RWPE2 (cell line): Measurements from ENCODE around the gene CLEC16A.
"Not testable (repeated sequence)": the region's sequence is repeated elsewhere in the genome, so short reads cannot be mapped to it uniquely, and the experiment has no call there.

Experiments used
- ATAC-seq: fragments of 200-7000 bp; cut with Tn5 transposase; 3 replicates; pipeline ENCODE4 v1.9.1; 2021; ENCODE audit warnings: low read depth
- DNase-seq: peaks from one replicate; pipeline ENCODE4 v3.0.0-alpha.2; 2020; ENCODE audit warnings: low spot score
- H3K27ac ChIP-seq: fragments of 450-650 bp; 2 replicates; pipeline ENCODE4 v1.5.1; 2017; ENCODE audit warnings: mild to moderate bottlenecking; ENCODE audit not compliant: poor library complexity, severe bottlenecking
- H3K27me3 ChIP-seq: fragments of 250-450 bp; sonication (Bioruptor Pico); 2 replicates; pipeline ENCODE4 v1.5.1; 2021; ENCODE audit warnings: mild to moderate bottlenecking, moderate library complexity; ENCODE audit not compliant: insufficient read depth, poor library complexity, severe bottlenecking
- H3K36me3 ChIP-seq: fragments of 250-450 bp; sonication (Bioruptor Pico); 2 replicates; pipeline ENCODE4 v1.5.1; 2020; ENCODE audit warnings: low read depth, mild to moderate bottlenecking, moderate library complexity
- H3K4me1 ChIP-seq: fragments of 250-450 bp; sonication (Bioruptor Pico); 2 replicates; pipeline ENCODE4 v1.5.1; 2021; ENCODE audit warnings: mild to moderate bottlenecking, moderate library complexity; ENCODE audit not compliant: insufficient read depth, poor library complexity, severe bottlenecking
- H3K4me3 ChIP-seq: fragments of 250-450 bp; sonication (Bioruptor Pico); 2 replicates; pipeline ENCODE4 v1.5.1; 2021; ENCODE audit warnings: mild to moderate bottlenecking, moderate library complexity; ENCODE audit not compliant: severe bottlenecking
- H3K9me3 ChIP-seq: fragments of 250-450 bp; sonication (Bioruptor Pico); 2 replicates; pipeline ENCODE4 v1.5.1; 2021; ENCODE audit warnings: mild to moderate bottlenecking, moderate library complexity; ENCODE audit not compliant: severe bottlenecking
- TF ChIP-seq, protein P1 (sequence below): fragments of 450-650 bp; IDR thresholded peaks from one replicate; pipeline ENCODE4 v1.5.1; 2017; ENCODE audit warnings: mild to moderate bottlenecking, moderate library complexity; ENCODE audit not compliant: poor library complexity, severe bottlenecking

The CLEC16A gene

GRCh38 chr16:11218604-11218962 is 274.2 kb downstream of the CLEC16A start:
- Histone ChIP-seq H3K27me3 (no peaks in the 10 kb centered on the region), H3K27ac (no peak overlapping the region), H3K9me3 (peaks cover 3% of the 10 kb centered on the region), H3K4me3 (no peak overlapping the region), H3K4me1 (no peaks in the 10 kb centered on the region), H3K36me3 (no peaks in the 10 kb centered on the region)
- DNase-seq: no peak
- no peak for ATAC-seq
- TF ChIP-seq, protein P1, sequence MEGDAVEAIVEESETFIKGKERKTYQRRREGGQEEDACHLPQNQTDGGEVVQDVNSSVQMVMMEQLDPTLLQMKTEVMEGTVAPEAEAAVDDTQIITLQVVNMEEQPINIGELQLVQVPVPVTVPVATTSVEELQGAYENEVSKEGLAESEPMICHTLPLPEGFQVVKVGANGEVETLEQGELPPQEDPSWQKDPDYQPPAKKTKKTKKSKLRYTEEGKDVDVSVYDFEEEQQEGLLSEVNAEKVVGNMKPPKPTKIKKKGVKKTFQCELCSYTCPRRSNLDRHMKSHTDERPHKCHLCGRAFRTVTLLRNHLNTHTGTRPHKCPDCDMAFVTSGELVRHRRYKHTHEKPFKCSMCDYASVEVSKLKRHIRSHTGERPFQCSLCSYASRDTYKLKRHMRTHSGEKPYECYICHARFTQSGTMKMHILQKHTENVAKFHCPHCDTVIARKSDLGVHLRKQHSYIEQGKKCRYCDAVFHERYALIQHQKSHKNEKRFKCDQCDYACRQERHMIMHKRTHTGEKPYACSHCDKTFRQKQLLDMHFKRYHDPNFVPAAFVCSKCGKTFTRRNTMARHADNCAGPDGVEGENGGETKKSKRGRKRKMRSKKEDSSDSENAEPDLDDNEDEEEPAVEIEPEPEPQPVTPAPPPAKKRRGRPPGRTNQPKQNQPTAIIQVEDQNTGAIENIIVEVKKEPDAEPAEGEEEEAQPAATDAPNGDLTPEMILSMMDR: peak; percentile 28

DNA sequence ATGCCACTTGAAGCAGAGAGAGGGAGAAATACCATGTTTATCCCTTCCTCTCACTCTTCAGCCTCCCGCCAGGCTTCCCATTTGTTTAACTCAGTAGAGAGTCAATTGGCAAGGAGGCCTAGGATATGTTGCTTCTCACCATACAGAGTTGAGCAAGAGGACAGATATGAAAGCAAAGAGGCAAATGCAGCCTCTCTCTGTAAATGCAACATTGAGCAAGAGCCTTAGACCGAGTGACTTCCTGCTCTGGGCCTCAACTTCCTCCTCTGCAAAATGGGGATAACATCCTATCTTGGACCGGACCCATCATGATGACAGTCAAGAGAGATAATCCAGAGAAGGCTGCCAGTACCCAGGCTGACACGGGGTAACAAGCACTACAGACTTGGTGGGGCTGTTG is 274.8 kb downstream of the CLEC16A start:
- no peaks in the 10 kb centered on the region for H3K36me3 ChIP-seq
- DNase-seq (no peak), ATAC-seq (no peak)
- H3K4me1 ChIP-seq: no peaks in the 10 kb centered on the region
- no peaks in the 10 kb centered on the region for H3K27me3 ChIP-seq
- no peak overlapping the region for H3K4me3 ChIP-seq
- TF ChIP-seq, protein P1: no peak
- H3K9me3 ChIP-seq: peaks cover 3% of the 10 kb centered on the region
- H3K27ac ChIP-seq: no peak overlapping the region

DNA sequence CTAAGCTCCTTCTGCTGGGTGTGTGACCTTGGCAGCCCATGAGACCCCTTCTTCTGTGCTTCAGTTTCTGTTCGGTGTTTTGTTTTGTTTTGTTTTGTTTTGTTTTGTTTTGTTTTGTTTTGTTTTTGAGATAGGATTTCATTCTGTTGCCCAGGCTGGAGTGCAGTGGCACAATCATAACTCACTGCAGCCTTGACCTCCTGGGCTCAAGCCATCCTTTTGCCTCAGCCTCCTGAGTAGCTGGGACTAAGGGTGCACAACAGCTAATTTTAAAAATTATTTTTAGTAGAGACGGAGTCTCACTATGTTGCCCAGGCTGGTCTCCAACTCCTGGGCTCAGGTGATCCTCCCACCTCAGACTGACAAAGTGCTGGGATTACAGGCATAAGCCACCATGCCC is 276.1 kb downstream of the CLEC16A start:
- not testable (repeated sequence) for H3K9me3 ChIP-seq, H3K27ac ChIP-seq, H3K4me3 ChIP-seq, H3K27me3 ChIP-seq, DNase-seq, H3K4me1 ChIP-seq, ATAC-seq, H3K36me3 ChIP-seq

GRCh38 chr16:11224096-11224893 is 279.9 kb downstream of the CLEC16A start:
- DNase-seq (no peak), ATAC-seq (no peak)
- no peaks in the 10 kb centered on the region for H3K36me3 ChIP-seq
- no peaks in the 10 kb centered on the region for H3K4me1 ChIP-seq
- H3K27ac ChIP-seq: no peak overlapping the region
- no peak overlapping the region for H3K4me3 ChIP-seq
- no peaks in the 10 kb centered on the region for H3K9me3 ChIP-seq
- H3K27me3 ChIP-seq: no peaks in the 10 kb centered on the region
- TF ChIP-seq, protein P1: no peak

DNA sequence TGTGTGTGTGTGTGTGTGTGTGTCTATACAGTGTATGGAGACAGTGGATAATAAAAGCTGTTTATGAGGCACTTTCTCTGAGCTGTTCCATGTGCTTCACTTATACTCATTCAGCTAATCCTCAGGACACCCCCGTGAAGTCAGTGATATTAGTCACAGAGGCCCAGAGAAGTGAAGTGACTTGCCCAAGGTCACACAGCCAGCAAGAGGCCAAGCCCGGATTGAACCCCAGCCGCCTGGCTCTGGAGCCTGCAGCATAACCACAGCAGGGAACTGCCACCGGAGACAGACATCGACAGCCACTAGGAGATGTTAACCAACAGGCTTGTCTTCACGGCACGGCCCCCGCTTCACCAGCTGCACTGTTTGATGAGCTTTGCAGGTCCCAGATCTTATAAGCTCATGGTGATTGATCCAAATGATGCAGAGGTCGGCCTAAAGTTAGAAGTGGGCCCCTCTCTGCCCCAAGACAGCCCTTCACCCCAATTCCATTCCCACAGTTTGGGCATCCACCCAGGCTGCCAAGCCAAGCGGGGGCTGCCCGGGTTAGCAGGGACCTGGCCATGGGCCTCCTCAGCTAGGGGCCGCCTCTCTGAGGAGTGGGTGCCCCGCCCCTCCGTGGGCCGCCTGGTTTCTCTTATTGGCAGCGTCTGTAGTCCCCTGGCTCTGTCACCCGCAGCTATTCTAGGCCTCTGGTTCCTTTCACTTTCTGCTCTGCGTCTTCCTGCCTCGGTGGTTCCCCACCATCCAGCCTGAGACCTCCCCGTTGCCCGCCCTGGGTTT is 280.7 kb downstream of the CLEC16A start:
- no peaks in the 10 kb centered on the region for H3K9me3 ChIP-seq
- H3K36me3 ChIP-seq: no peaks in the 10 kb centered on the region
- no peaks in the 10 kb centered on the region for H3K4me1 ChIP-seq
- H3K4me3 ChIP-seq: no peak overlapping the region
- no peaks in the 10 kb centered on the region for H3K27me3 ChIP-seq
- TF ChIP-seq, protein P1: no peak
- no peak overlapping the region for H3K27ac ChIP-seq
- peak; percentile 25; the same call in 1 of the 3 replicates for ATAC-seq
- no peak for DNase-seq
